GM18508 (cell line): Measurements from ENCODE around the gene VWA7.
A peak's percentile ranks its signal among the peaks of the same experiment; 100 is the strongest.
"Not testable (repeated sequence)": the region's sequence is repeated elsewhere in the genome, so short reads cannot be mapped to it uniquely, and the experiment has no call there.

Experiments used
- ATAC-seq: cut with Tn5 transposase; IDR thresholded peaks from one replicate; pipeline ENCODE4 v1.9.1; 2021; ENCODE audit warnings: moderate number of reproducible peaks; ENCODE audit not compliant: insufficient read depth, unreplicated experiment

The VWA7 gene

GRCh38 chr6:31801031-31801927 lies 24.2 kb upstream of the VWA7 start:
- not testable (repeated sequence) for ATAC-seq

DNA sequence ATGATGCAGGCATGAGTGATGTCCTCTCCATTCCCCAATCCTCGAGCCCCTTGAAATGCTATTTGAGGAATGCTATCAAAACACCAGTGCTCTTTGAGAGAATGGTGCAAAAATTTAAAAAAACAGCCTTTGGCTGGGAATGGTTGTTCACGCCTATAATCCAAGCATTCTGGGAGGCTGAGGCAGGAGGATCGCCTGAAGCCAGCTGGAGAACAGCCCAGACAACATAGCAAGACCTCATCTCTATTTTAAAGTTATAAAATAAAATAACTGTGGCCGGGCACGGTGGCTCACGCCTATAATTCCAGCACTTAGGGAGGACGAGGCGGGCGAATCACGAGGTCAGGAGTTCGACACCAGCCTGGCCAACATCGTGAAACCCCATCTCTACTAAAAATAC lies 22.7 kb upstream of the VWA7 start:
- ATAC-seq, result no peak

DNA sequence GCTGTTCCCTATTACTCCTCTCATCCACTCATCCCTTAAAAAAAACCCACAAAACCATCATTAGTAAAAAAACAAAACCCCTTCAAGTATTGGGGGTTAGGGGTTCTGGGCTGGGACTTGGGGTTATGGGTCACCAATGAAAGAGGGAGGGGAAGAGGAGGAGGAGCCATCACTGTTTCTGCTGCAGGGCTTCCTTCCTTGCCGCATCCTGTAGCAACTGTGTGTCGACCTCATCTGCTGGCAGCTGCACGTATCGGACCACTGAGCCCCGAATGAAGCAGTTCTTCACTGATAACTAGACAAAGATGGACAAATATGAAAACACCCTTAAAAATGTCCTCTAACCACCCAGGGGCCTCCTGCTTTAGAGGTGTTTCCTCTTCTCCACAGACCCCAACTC lies 20.5 kb upstream of the VWA7 start:
- ATAC-seq, result no peak

DNA sequence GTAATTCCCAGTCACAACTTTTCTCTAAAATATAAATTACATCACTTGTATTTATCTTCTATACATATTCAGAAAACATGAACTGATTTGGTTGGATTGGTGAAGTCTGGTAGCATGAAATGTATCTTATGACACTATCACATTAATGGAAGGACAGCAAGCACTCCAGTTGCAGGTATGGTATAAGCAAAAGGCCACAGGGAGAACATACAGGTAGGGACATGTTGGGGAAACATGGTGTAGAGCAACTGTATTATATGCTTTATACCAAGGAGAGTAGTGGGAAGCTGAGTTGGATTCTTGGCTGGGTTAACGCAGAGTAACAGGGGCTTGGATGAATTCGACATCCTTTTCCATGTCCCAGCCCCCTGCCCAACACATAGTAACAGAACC lies 19.9 kb upstream of the VWA7 start:
- no peak for ATAC-seq

DNA sequence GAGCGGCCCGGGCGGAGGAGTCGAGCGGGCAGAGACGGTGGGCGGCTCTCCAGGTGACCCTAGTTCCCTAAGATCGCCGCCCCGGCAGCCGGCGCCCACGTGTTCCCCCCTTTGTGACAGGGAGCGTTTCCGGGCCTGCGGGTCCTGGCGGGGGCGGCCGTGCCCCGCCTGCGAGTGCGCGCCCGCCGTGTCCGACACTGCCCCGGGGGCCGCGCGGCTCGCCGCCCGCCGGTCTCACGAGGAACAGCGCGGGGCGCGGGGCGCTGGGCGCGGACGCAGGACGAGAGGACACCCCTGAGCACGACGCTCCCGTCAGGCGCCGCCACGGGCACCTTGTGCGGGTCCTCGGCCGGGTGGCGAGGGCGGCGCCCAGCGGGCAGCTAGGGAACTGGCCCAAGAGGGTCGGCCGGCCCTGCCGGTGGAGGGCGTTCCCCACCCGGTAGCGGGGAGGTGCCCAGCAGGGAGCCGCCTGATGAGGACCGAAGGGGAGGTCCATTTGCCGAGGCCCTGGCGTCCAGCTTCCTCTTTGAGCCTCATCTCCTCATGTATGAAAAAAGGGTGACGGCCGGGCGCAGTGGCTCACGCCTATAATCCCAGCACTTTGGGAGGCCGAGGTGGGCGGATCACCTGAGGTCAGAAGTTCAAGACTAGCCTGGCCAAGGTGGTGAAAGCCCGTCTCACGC lies 18.6 kb upstream of the VWA7 start, which contains the start of gene VARS1:
Gene VARS1 (minus strand): TSS at position 137 of the 683 bp plus-strand sequence. CDS start 535 bp downstream, outside the sequence.
- ATAC-seq, result peak; percentile 33

- no peak for ATAC-seq
These were observed 17.9 kb upstream of the VWA7 start for GRCh38 chr6:31794866-31795615.

GRCh38 chr6:31794294-31794865 lies 17.3 kb upstream of the VWA7 start:
- no peak for ATAC-seq

DNA sequence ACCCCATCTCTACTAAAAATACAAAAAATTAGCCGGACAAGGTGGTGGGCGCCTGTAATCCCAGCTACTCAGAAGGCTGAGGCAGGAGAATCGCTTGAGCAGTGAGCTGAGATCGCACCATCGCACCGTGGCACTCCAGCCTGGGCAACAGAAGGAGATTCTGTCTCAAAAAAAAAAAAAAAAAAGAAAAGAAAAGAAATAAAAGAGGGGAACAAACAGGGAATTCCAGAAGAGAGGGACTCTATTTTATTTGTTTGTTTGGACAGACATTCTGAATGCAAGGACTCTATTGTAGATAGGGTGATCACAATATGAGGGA lies 16.8 kb upstream of the VWA7 start:
- ATAC-seq, result not testable (repeated sequence)

GRCh38 chr6:31792761-31793171 lies 15.6 kb upstream of the VWA7 start:
- ATAC-seq, result no peak

DNA sequence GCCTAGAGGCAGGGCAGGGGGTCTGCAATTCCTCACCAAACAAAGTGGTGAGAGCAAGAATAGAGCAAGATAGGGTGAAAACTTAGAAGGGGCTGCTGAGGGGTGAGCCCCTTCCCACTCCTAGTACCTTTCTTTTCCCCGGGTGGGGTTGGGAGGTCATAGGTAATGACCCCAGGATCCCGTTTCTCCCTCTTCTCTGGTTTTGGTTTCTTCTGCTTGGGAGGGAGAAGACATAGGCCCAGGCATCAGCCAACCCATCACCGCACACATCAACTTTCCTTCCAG lies 14.9 kb upstream of the VWA7 start:
- no peak for ATAC-seq

DNA sequence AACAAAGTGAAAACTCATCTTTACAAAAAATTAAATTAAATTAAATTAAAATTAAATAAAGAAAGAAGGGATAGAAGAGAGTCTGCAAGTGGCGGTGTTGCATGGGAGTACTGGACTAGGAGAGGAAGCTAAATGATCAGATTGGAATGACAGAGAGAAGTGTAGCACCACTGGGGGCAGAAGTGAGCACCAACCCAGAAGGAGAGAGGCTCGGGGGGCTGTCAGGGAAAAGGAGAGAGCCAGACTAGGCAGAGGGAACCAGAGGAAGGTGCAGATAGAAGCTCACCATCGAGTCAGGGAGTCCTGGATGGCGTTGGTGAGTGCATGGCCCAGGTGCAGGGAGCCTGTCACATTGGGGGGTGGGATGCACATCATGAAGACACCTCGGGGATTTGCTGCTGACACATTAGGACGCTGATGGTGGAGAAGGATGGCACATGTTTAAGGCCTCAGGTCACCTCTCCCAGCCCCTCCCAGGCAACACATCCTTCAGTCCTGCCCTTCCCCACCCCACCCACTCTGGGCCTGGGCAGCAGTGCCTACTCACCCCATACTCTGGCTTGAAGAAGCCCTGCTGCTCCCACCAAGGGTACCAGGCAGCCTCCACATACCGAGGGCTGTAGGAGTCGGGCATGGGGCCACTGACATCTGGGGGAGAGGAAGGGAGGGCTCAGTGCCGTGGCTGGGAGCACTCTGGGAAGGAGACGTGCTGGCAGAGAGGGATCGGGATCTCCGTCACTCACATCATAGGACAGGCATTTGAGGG lies 14.4 kb upstream of the VWA7 start:
- no peak for ATAC-seq

DNA sequence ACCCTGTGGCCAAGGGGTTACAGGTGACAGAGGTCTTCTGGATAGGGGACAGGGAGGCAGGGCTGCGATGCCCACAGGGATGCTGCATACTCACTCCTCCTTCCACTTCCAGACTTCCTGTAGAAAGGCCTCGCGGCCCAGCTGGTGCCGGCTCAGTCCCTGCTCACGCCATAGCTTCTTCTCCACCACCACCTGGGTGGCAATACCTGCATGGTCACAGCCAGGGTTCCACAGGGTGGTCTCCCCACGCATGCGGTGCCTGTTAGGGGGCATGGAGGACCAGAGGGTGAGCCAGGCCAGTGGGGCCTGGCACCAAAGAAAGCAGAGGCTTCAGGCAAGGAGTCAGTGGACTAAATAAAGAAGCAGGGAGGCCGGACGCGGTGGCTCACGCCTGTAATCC lies 8.3 kb upstream of the VWA7 start:
- ATAC-seq, result no peak

GRCh38 chr6:31784098-31784925 lies 7.2 kb upstream of the VWA7 start:
- ATAC-seq, result no peak

DNA sequence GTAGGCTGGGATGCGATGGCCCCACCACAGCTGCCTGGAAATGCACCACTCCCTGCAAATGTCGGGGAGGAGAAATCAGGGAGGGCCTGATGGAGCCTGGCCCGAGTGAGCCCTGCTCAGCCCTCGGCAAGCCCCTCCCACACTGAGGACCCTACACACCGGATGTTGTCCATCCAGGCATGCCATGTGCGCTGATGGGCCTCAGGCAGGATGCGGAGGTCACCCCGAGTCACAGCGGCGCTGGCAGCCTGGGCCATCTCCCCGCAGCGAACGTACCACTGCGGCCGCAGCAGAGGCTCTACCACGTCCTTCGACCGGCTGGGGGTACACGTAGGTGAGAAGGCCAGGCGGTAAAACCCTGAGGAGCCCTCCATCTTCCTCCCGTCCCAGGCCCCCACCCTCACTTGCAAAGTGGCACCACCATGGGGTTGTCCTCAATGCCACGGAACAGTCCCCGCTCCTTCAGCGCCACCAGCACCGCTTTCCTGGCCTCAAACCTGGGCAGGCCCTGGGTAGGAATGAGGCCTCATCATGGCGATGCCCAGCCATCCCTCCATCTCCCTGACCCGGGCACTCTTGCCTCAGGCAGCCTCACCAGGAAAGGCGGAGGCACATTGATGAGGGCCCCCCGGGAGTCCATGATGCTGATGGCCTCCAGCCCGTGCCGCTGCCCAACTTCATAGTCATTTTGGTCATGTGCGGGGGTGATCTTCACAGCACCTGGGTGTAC lies 5.2 kb upstream of the VWA7 start:
- no peak for ATAC-seq

GRCh38 chr6:31781244-31782125 lies 4.4 kb upstream of the VWA7 start:
- no peak for ATAC-seq

DNA sequence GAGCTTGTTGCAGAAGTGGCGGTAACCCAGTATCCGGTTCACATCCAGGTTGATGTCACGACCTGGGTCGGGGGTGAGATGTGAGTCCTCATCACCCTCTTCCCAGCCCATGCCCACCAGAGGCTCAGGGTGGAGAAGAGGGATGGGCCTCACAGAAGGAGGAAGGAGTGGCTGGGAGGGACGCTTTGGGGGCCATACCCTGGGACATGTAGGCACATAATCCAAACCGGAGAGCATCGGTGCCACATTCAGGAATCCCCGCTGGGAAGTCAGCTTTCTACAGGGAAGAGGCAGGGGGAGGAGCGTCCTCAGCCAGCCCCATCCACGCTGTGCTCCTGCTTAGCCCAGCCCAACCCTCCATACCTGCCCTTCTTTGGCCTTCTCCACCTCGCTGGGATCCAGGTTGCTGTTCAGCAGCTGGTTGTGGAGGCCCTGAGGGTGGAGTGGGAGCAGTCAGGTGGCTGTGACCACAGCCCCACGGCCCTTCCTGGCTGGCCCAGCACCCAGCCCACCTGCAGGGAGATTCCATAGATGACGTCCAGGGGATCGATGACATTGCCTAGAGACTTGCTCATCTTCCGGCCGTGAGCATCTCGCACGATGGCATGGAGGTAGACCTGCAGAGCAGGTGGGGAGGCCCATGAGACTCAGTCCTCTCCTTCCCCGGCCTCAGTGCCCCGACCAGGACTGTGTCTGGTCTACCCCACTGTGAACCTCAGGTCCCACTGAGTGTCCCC lies 3.5 kb upstream of the VWA7 start:
- ATAC-seq, result no peak

DNA sequence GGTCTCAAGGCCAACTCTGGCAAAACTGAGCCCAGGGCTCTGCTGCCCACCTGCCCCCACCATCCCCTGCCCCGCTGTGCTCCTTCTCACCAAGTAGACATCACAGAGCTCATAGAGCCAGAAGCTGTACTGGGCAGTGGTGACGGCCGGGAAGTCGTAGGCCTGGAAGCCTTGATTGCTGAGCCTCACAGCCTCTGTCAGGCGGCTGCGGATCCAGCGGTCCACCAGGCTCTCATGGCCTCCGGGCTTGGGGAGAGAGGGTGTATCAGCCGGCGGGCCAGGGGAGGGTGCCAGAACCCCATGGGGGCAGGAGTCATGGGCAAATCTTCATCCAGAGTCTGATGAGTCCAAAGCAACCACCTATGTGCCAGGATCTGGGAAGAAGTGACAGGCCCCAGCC lies 2.8 kb upstream of the VWA7 start:
- no peak for ATAC-seq
